Measurements from ENCODE around the gene ADH4.
A peak's percentile ranks its signal among the peaks of the same experiment; 100 is the strongest.
"Not testable (repeated sequence)": the region's sequence is repeated elsewhere in the genome, so short reads cannot be mapped to it uniquely, and the experiment has no call there.

ADH4 gene

GRCh38 chr4:99104153-99104552, 39.9 kb downstream of the ADH4 start:
- Histone ChIP-seq H3K4me3 (ENCODE audit: low read length) (no peak overlapping the region), H3K27ac (ENCODE audit: low read length) (no peak overlapping the region), H3K9me3 (ENCODE audit: control insufficient read depth, insufficient read depth, low read length) (peaks cover 2% of the 10 kb centered on the region; the same call in 1 of the 2 replicates), H3K27me3 (ENCODE audit: control insufficient read depth, insufficient read depth, low read length) (no peaks in the 10 kb centered on the region), H3K36me3 (ENCODE audit: control insufficient read depth, insufficient read depth, low read length) (no peaks in the 10 kb centered on the region), H3K4me1 (ENCODE audit: control insufficient read depth, insufficient read depth, low read length) (no peaks in the 10 kb centered on the region)
- no peak for DNase-seq (ENCODE audit: low read depth, low spot score)
- WGBS (ENCODE audit: insufficient coverage, insufficient read length) = no CpG with 5 or more reads among the region's 1 CpG

DNA sequence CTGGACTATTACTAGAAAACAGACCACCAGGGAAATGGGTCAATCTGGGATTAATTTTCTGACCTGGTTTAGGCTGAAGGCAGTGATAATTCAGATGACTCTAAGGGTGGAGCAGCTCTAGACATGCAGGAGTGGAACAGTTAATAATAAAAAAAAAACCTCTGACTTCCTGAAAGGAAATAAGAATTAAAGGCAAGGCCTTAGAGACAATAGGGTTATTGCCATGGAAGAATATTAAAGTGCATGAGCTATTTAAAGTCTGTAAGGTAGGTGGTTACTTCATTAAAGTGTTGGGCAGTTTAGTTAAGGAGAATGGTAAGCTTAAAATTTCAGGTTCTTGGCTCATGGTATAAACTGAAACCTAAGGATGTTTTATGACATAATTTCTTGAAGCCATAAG, 40.9 kb downstream of the ADH4 start:
- no peak overlapping the region for H3K4me3 ChIP-seq (ENCODE audit: low read length)
- peaks cover 2% of the 10 kb centered on the region; the same call in 1 of the 2 replicates for H3K9me3 ChIP-seq (ENCODE audit: control insufficient read depth, insufficient read depth, low read length)
- H3K36me3 ChIP-seq (ENCODE audit: control insufficient read depth, insufficient read depth, low read length) = no peaks in the 10 kb centered on the region
- H3K27me3 ChIP-seq (ENCODE audit: control insufficient read depth, insufficient read depth, low read length) = no peaks in the 10 kb centered on the region
- H3K4me1 ChIP-seq (ENCODE audit: control insufficient read depth, insufficient read depth, low read length) = no peaks in the 10 kb centered on the region
- no peak for DNase-seq (ENCODE audit: low read depth, low spot score)
- H3K27ac ChIP-seq (ENCODE audit: low read length) = no peak overlapping the region

DNA sequence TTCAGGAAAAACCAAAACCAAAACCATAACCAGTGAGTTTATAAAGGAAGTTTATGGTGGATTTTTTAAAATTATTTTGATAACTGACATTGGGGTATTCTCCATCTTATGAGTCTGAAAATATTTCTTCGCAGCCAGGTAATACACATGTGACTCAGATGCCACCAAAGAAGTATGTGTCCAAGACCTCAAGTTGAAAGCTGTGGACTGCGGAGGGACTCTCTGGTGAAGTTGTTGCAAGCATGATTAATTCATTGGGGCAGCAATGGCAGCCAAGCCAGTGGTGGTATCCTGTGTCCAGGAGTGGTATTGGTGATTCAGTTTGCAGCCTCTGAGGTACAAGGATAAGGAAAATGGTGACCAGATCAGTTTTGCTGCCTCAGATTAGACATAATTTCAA, 41.5 kb downstream of the ADH4 start:
- Histone ChIP-seq H3K36me3 (ENCODE audit: control insufficient read depth, insufficient read depth, low read length) (no peaks in the 10 kb centered on the region), H3K27me3 (ENCODE audit: control insufficient read depth, insufficient read depth, low read length) (no peaks in the 10 kb centered on the region), H3K27ac (ENCODE audit: low read length) (no peak overlapping the region), H3K4me1 (ENCODE audit: control insufficient read depth, insufficient read depth, low read length) (no peaks in the 10 kb centered on the region), H3K4me3 (ENCODE audit: low read length) (no peak overlapping the region), H3K9me3 (ENCODE audit: control insufficient read depth, insufficient read depth, low read length) (peaks cover 2% of the 10 kb centered on the region; the same call in 1 of the 2 replicates)
- no CpG with 5 or more reads among the region's 2 CpGs for WGBS (ENCODE audit: insufficient coverage, insufficient read length)
- DNase-seq (ENCODE audit: low read depth, low spot score) = no peak

- Histone ChIP-seq H3K27me3 (ENCODE audit: control insufficient read depth, insufficient read depth, low read length) (no peaks in the 10 kb centered on the region), H3K9me3 (ENCODE audit: control insufficient read depth, insufficient read depth, low read length) (peaks cover 2% of the 10 kb centered on the region; the same call in 1 of the 2 replicates), H3K27ac (ENCODE audit: low read length) (no peak overlapping the region), H3K36me3 (ENCODE audit: control insufficient read depth, insufficient read depth, low read length) (no peaks in the 10 kb centered on the region), H3K4me1 (ENCODE audit: control insufficient read depth, insufficient read depth, low read length) (no peaks in the 10 kb centered on the region), H3K4me3 (ENCODE audit: low read length) (no peak overlapping the region)
- no CpG with 5 or more reads among the region's 1 CpG for WGBS (ENCODE audit: insufficient coverage, insufficient read length)
- no peak for DNase-seq (ENCODE audit: low read depth, low spot score)
Measured at GRCh38 chr4:99100876-99101275, 43.2 kb downstream of the ADH4 start.

DNA sequence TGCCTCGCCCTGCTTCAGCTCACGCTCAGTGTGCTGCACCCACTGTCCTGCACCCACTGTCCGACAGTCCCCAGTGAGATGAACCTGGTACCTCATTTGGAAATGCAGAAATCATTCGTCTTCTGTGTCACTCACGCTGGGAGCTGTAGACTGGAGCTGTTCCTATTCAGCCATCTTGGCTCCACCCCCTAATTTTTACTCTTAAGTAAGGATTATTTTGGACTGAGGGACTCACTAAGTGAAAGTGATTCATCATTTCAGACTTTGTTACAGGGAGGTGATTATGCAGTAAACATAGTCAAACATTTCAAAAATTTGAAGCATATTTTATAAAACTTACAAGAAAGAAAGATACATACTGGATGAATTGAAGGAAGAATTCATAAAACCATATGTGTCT, 44.3 kb downstream of the ADH4 start:
- H3K4me3 ChIP-seq (ENCODE audit: low read length); H3K36me3 ChIP-seq (ENCODE audit: control insufficient read depth, insufficient read depth, low read length); H3K27ac ChIP-seq (ENCODE audit: low read length); H3K9me3 ChIP-seq (ENCODE audit: control insufficient read depth, insufficient read depth, low read length); H3K27me3 ChIP-seq (ENCODE audit: control insufficient read depth, insufficient read depth, low read length); H3K4me1 ChIP-seq (ENCODE audit: control insufficient read depth, insufficient read depth, low read length); DNase-seq (ENCODE audit: low read depth, low spot score): not testable (repeated sequence)
- no CpG with 5 or more reads among the region's 5 CpGs for WGBS (ENCODE audit: insufficient coverage, insufficient read length)

GRCh38 chr4:99099311-99099710, 44.8 kb downstream of the ADH4 start:
- WGBS (ENCODE audit: insufficient coverage, insufficient read length) = no CpG with 5 or more reads among the region's 12 CpGs
- Histone ChIP-seq H3K27me3 (ENCODE audit: control insufficient read depth, insufficient read depth, low read length) (no peaks in the 10 kb centered on the region), H3K27ac (ENCODE audit: low read length) (no peak overlapping the region), H3K4me3 (ENCODE audit: low read length) (no peak overlapping the region), H3K4me1 (ENCODE audit: control insufficient read depth, insufficient read depth, low read length) (no peaks in the 10 kb centered on the region), H3K9me3 (ENCODE audit: control insufficient read depth, insufficient read depth, low read length) (peaks cover 2% of the 10 kb centered on the region; the same call in 1 of the 2 replicates), H3K36me3 (ENCODE audit: control insufficient read depth, insufficient read depth, low read length) (no peaks in the 10 kb centered on the region)
- no peak for DNase-seq (ENCODE audit: low read depth, low spot score)

DNA sequence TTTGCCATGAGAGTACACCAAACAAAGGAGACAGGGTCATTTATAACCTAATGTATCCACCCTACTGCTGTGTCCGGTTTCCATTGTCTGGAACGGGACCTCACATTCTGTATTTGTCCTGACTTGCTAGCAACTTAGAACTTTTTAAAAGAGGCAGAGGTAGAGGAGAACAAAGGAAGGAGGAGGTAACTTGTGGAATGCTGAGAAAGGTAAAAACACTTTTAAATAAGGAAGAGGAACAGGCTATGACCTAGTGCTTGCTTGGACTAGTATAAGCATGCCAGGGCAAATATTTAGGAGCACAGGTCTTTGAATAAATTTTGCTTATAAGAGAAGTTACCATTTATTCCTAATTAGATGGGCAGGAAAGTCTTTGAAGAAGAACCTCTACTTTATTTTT, 52.3 kb downstream of the ADH4 start:
- WGBS (ENCODE audit: insufficient coverage, insufficient read length) = no CpG with 5 or more reads among the region's 2 CpGs
- not testable (repeated sequence) for H3K36me3 ChIP-seq (ENCODE audit: control insufficient read depth, insufficient read depth, low read length); H3K27ac ChIP-seq (ENCODE audit: low read length)

GRCh38 chr4:99091216-99091575, 52.9 kb downstream of the ADH4 start:
- WGBS (ENCODE audit: insufficient coverage, insufficient read length) = no CpG with 5 or more reads among the region's 2 CpGs
- Histone ChIP-seq H3K4me1 (ENCODE audit: control insufficient read depth, insufficient read depth, low read length) (no peaks in the 10 kb centered on the region), H3K27ac (ENCODE audit: low read length) (no peak overlapping the region), H3K36me3 (ENCODE audit: control insufficient read depth, insufficient read depth, low read length) (no peaks in the 10 kb centered on the region), H3K27me3 (ENCODE audit: control insufficient read depth, insufficient read depth, low read length) (no peaks in the 10 kb centered on the region), H3K9me3 (ENCODE audit: control insufficient read depth, insufficient read depth, low read length) (no peaks in the 10 kb centered on the region), H3K4me3 (ENCODE audit: low read length) (no peak overlapping the region)
- no peak for DNase-seq (ENCODE audit: low read depth, low spot score)

More for the DNA sequence above, 52.3 kb downstream of the ADH4 start:
- not testable (repeated sequence) for DNase-seq (ENCODE audit: low read depth, low spot score); H3K27me3 ChIP-seq (ENCODE audit: control insufficient read depth, insufficient read depth, low read length); H3K4me1 ChIP-seq (ENCODE audit: control insufficient read depth, insufficient read depth, low read length); H3K9me3 ChIP-seq (ENCODE audit: control insufficient read depth, insufficient read depth, low read length); H3K4me3 ChIP-seq (ENCODE audit: low read length)

GRCh38 chr4:99090481-99091215, 53.4 kb downstream of the ADH4 start:
- no peak for DNase-seq (ENCODE audit: low read depth, low spot score)
- H3K9me3 ChIP-seq (ENCODE audit: control insufficient read depth, insufficient read depth, low read length) = no peaks in the 10 kb centered on the region
- H3K27ac ChIP-seq (ENCODE audit: low read length) = no peak overlapping the region
- H3K4me1 ChIP-seq (ENCODE audit: control insufficient read depth, insufficient read depth, low read length) = no peaks in the 10 kb centered on the region
- H3K4me3 ChIP-seq (ENCODE audit: low read length) = no peak overlapping the region
- H3K27me3 ChIP-seq (ENCODE audit: control insufficient read depth, insufficient read depth, low read length) = no peaks in the 10 kb centered on the region
- no CpG with 5 or more reads among the region's 2 CpGs for WGBS (ENCODE audit: insufficient coverage, insufficient read length)
- H3K36me3 ChIP-seq (ENCODE audit: control insufficient read depth, insufficient read depth, low read length) = no peaks in the 10 kb centered on the region

GRCh38 chr4:99088481-99089365, 55.4 kb downstream of the ADH4 start, which contains the start of gene ADH5:
Gene ADH5 (minus strand): TSS chr4:99088788. CDS start chr4:99088700, 88 bp downstream.
- DNase-seq (ENCODE audit: low read depth, low spot score) = peak; percentile 55
- H3K36me3 ChIP-seq (ENCODE audit: control insufficient read depth, insufficient read depth, low read length) = peaks cover 5% of the 10 kb centered on the region; the same call in 1 of the 2 replicates
- H3K27ac ChIP-seq (ENCODE audit: low read length) = no peak within 1 kb of the TSS
- no peaks in the 10 kb centered on the region for H3K9me3 ChIP-seq (ENCODE audit: control insufficient read depth, insufficient read depth, low read length)
- WGBS (ENCODE audit: insufficient coverage, insufficient read length) = no CpG with 5 or more reads among the region's 53 CpGs
- no peaks in the 10 kb centered on the region for H3K4me1 ChIP-seq (ENCODE audit: control insufficient read depth, insufficient read depth, low read length)
- H3K4me3 ChIP-seq (ENCODE audit: low read length) = peak within 1 kb of the TSS; percentile 100
- no peaks in the 10 kb centered on the region for H3K27me3 ChIP-seq (ENCODE audit: control insufficient read depth, insufficient read depth, low read length)

All from iPS DF 6.9 (cell line).